BJ (cell line): ENCODE measurements around the gene SCYL1. TPM values are rescaled to one million over a fixed set of nuclear protein-coding genes. Genes with fewer than 3 reads are reported as not detected.

Experiments used
- CTCF ChIA-PET: fragments of 350-600 bp; formaldehyde crosslinking; extraction: SDS; loops from one replicate; lab custom pipeline; 2021; ENCODE audit warnings: antibody characterized with exemption, inconsistent platforms; lab: Yijun Ruan, JAX
- POLR2A ChIA-PET: fragments of 300-600 bp; sonication (Branson Sonifier 250); formaldehyde crosslinking; extraction: SDS; loops from one replicate; lab custom pipeline; 2021; ENCODE audit warnings: antibody characterized with exemption; lab: Charles Lee
- DNase-seq: peaks from one replicate; pipeline ENCODE4 v3.0.0-alpha.2; 2011; ENCODE audit warnings: low read depth
- H3K27me3 ChIP-seq: 2 replicates; pipeline ENCODE4 v1.6.0; 2011; ENCODE audit warnings: low read length; ENCODE audit not compliant: control insufficient read depth, insufficient read depth
- H3K36me3 ChIP-seq: 2 replicates; pipeline ENCODE4 v1.5.1; 2011; ENCODE audit warnings: low read length; ENCODE audit not compliant: control insufficient read depth, insufficient read depth
- H3K4me3 ChIP-seq: 2 replicates; pipeline ENCODE4 v1.5.1; 2011; ENCODE audit warnings: low read depth, mild to moderate bottlenecking, control low read depth, low read length
- CTCF ChIP-seq: IDR thresholded peaks from 2 replicates; pipeline ENCODE4 v1.5.1; 2011; ENCODE audit warnings: low read depth, mild to moderate bottlenecking, control low read depth, inconsistent platforms, low read length, moderate library complexity; ENCODE audit not compliant: insufficient read depth
- polyA plus RNA-seq: library from polyadenylated mRNA; depleted of rRNA; stranded (reverse); fragments of >200 nt; gene quantifications from 2 replicates; pipeline ENCODE4 v1.2.3, GENCODE V29; 2011

The SCYL1 gene
- polyA plus RNA-seq, 1 experiment = 134 TPM

- Histone ChIP-seq H3K36me3 (peaks cover 30% of the 10 kb centered on the region), H3K27me3 (no peaks in the 10 kb centered on the region), H3K4me3 (no peak overlapping the region)
- DNase-seq = no peak
- CTCF ChIA-PET = interaction anchor here (0.5 to 1.4 kb wide), 2 partner anchors 14 to 40 kb away, joined by 3 to 4 read pairs; no protein-coding TSS in a partner anchor
- POLR2A ChIA-PET = no interaction called here
- no peak for TF ChIP-seq CTCF
Observed at GRCh38 chr11:65580756-65581155, 55.9 kb downstream of the SCYL1 start.

- TF ChIP-seq CTCF = no peak
- H3K36me3 ChIP-seq = peaks cover 30% of the 10 kb centered on the region
- ChIA-PET POLR2A (no interaction called here), CTCF (interaction anchor here (1.0 to 2.8 kb wide), 3 partner anchors 9 to 42 kb away, joined by 3 to 10 read pairs (median 5); partner anchors contain the start of gene FAM89B)
- no peak overlapping the region for H3K4me3 ChIP-seq
- H3K27me3 ChIP-seq = no peaks in the 10 kb centered on the region
- no peak for DNase-seq
Observed at GRCh38 chr11:65581928-65582327, 57.0 kb downstream of the SCYL1 start.

- Histone ChIP-seq H3K36me3 (peaks cover 29% of the 10 kb centered on the region), H3K4me3 (no peak overlapping the region), H3K27me3 (no peaks in the 10 kb centered on the region)
- DNase-seq = no peak
- ChIA-PET CTCF (interaction anchor here (1.2 to 2.8 kb wide), 4 partner anchors 10 to 12 kb away, joined by 3 to 10 read pairs (median 4); partner anchors contain the start of genes FAM89B and KCNK7), POLR2A (no interaction called here)
- no peak for TF ChIP-seq CTCF
Observed at GRCh38 chr11:65583589-65583988, 58.7 kb downstream of the SCYL1 start.

GRCh38 chr11:65584106-65584505 lies 59.2 kb downstream of the SCYL1 start:
- DNase-seq = no peak
- no peak for TF ChIP-seq CTCF
- Histone ChIP-seq H3K4me3 (no peak overlapping the region), H3K36me3 (peaks cover 31% of the 10 kb centered on the region), H3K27me3 (no peaks in the 10 kb centered on the region)
- CTCF ChIA-PET = interaction anchor here (1.2 to 2.8 kb wide), 3 partner anchors 9 to 12 kb away, joined by 3 to 10 read pairs (median 4); partner anchors contain the start of gene KCNK7
- POLR2A ChIA-PET = no interaction called here

- CTCF ChIA-PET = interaction anchor here (1.2 to 11.8 kb wide), 5 partner anchors 8 to 43 kb away, joined by 3 to 134 read pairs (median 10); partner anchors contain the start of genes EHBP1L1, FAM89B and ZNRD2
Observed at GRCh38 chr11:65584723-65585171, 59.9 kb downstream of the SCYL1 start.

More at GRCh38 chr11:65584723-65585171, 59.9 kb downstream of the SCYL1 start:
- H3K4me3 ChIP-seq = no peak overlapping the region
- peaks cover 27% of the 10 kb centered on the region for H3K36me3 ChIP-seq
- no peaks in the 10 kb centered on the region for H3K27me3 ChIP-seq
- DNase-seq = no peak
- TF ChIP-seq CTCF = no peak
- POLR2A ChIA-PET = no interaction called here
